Immature natural killer cell (primary cell): ENCODE results near the gene CACNA1C. TPM values are rescaled to one million over a fixed set of nuclear protein-coding genes. Genes with fewer than 3 reads are reported as not detected.

Source experiments
- DNase-seq, 3 donors: peaks; one replicate each; pipeline ENCODE4 v3.0.0; 2022; ENCODE audit warnings: mixed read lengths in 1 of 3
- H3K27ac Mint-ChIP-seq, 6 donors: one replicate each; pipeline ENCODE4 v1.8.0; 2020; ENCODE audit warnings: mixed read lengths in 6 of 6, mild to moderate bottlenecking in 5 of 6, inconsistent platforms in 4 of 6, moderate library complexity in 3 of 6
- H3K27me3 Mint-ChIP-seq, 3 donors: one replicate each; pipeline ENCODE4 v1.8.0; 2020 to 2021; ENCODE audit warnings: low read depth in 3 of 3, mild to moderate bottlenecking in 3 of 3, mixed read lengths in 3 of 3, moderate library complexity in 3 of 3, inconsistent platforms in 1 of 3
- H3K36me3 Mint-ChIP-seq, 3 donors: one replicate each; pipeline ENCODE4 v1.8.0; 2020; ENCODE audit warnings: mixed read lengths in 3 of 3, inconsistent platforms in 2 of 3, mild to moderate bottlenecking in 2 of 3
- H3K4me1 Mint-ChIP-seq, 2 donors: one replicate each; pipeline ENCODE4 v1.8.0; 2020; ENCODE audit warnings: inconsistent platforms in 2 of 2, mild to moderate bottlenecking in 2 of 2, mixed read lengths in 2 of 2, moderate library complexity in 1 of 2
- H3K4me3 Mint-ChIP-seq, 5 donors: one replicate each; pipeline ENCODE4 v1.8.0; 2020; ENCODE audit warnings: mild to moderate bottlenecking in 5 of 5, mixed read lengths in 5 of 5, inconsistent platforms in 3 of 5, moderate library complexity in 3 of 5
- H3K9me3 Mint-ChIP-seq, 6 donors: one replicate each; pipeline ENCODE4 v1.8.0; 2020; ENCODE audit warnings: mild to moderate bottlenecking in 6 of 6, mixed read lengths in 6 of 6, inconsistent platforms in 4 of 6, moderate library complexity in 3 of 6
- polyA plus RNA-seq, 3 donors: library from polyadenylated mRNA; unstranded; fragments of 300-500 nt; fragmentation: Illumina TruSeq; gene quantifications; one replicate each; pipeline ENCODE4 v1.2.3, GENCODE V29; 2021

Gene CACNA1C
- polyA plus RNA-seq, 3 donors from 2014 or later = 0.05 to 0.36 (median 0.12) TPM

GRCh38 chr12:2154521-2154920 is 101.7 kb downstream of the CACNA1C start:
- H3K4me3 Mint-ChIP-seq = no peak overlapping the region

GRCh38 chr12:2156333-2156732 is 103.5 kb downstream of the CACNA1C start:
- H3K27ac Mint-ChIP-seq = no peak overlapping the region
- no peak for DNase-seq
- H3K4me3 Mint-ChIP-seq = no peak overlapping the region
- H3K36me3 Mint-ChIP-seq = no peaks in the 10 kb centered on the region
- H3K9me3 Mint-ChIP-seq = peaks cover 0 to 2% (median 0%) of the 10 kb centered on the region in 6 donors
- no peaks in the 10 kb centered on the region for H3K4me1 Mint-ChIP-seq
- peaks cover 0 to 6% (median 4%) of the 10 kb centered on the region in 3 donors for H3K27me3 Mint-ChIP-seq

More at GRCh38 chr12:2154521-2154920, 101.7 kb downstream of the CACNA1C start:
- DNase-seq = no peak
- Mint-ChIP-seq H3K27me3 (peaks cover 0 to 7% (median 6%) of the 10 kb centered on the region in 3 donors), H3K4me1 (no peaks in the 10 kb centered on the region), H3K36me3 (no peaks in the 10 kb centered on the region), H3K9me3 (peaks cover 0 to 2% (median 0%) of the 10 kb centered on the region in 6 donors), H3K27ac (no peak overlapping the region)

- no peak overlapping the region for H3K27ac Mint-ChIP-seq
- H3K27me3 Mint-ChIP-seq = peaks cover 0 to 4% (median 3%) of the 10 kb centered on the region in 3 donors
- no peak overlapping the region for H3K4me3 Mint-ChIP-seq
- no peaks in the 10 kb centered on the region for H3K4me1 Mint-ChIP-seq
- DNase-seq = no peak
- H3K9me3 Mint-ChIP-seq = peaks cover 0 to 2% (median 0%) of the 10 kb centered on the region in 6 donors
- no peaks in the 10 kb centered on the region for H3K36me3 Mint-ChIP-seq
These were observed 107.3 kb downstream of the CACNA1C start for GRCh38 chr12:2160043-2160442.

GRCh38 chr12:2161473-2161872 is 108.7 kb downstream of the CACNA1C start:
- Mint-ChIP-seq H3K4me3 (no peak overlapping the region), H3K27ac (no peak overlapping the region), H3K9me3 (peaks cover 0 to 5% (median under 1%) of the 10 kb centered on the region in 6 donors), H3K36me3 (no peaks in the 10 kb centered on the region), H3K27me3 (peaks cover 0 to 3% (median 3%) of the 10 kb centered on the region in 3 donors), H3K4me1 (no peaks in the 10 kb centered on the region)
- DNase-seq = no peak

- no peaks in the 10 kb centered on the region for H3K36me3 Mint-ChIP-seq
- H3K4me1 Mint-ChIP-seq = no peaks in the 10 kb centered on the region
- no peak for DNase-seq
- H3K9me3 Mint-ChIP-seq = peaks cover 0 to 22% (median 10%) of the 10 kb centered on the region in 6 donors
- H3K27ac Mint-ChIP-seq = no peak overlapping the region
- no peak overlapping the region for H3K4me3 Mint-ChIP-seq
- peaks cover 0 to 5% (median 3%) of the 10 kb centered on the region in 3 donors for H3K27me3 Mint-ChIP-seq
These were observed 110.6 kb downstream of the CACNA1C start for GRCh38 chr12:2163177-2163941.

- H3K4me3 Mint-ChIP-seq = no peak overlapping the region
- no peaks in the 10 kb centered on the region for H3K36me3 Mint-ChIP-seq
- no peak overlapping the region for H3K27ac Mint-ChIP-seq
- H3K9me3 Mint-ChIP-seq = peaks cover 0 to 22% (median 10%) of the 10 kb centered on the region in 6 donors
- no peak for DNase-seq
- no peaks in the 10 kb centered on the region for H3K4me1 Mint-ChIP-seq
- peaks cover 0 to 4% (median 3%) of the 10 kb centered on the region in 3 donors for H3K27me3 Mint-ChIP-seq
These were observed 112.2 kb downstream of the CACNA1C start for GRCh38 chr12:2165021-2165420.

GRCh38 chr12:2165927-2166326 is 113.1 kb downstream of the CACNA1C start:
- peaks cover 0 to 5% (median 3%) of the 10 kb centered on the region in 3 donors for H3K27me3 Mint-ChIP-seq
- no peaks in the 10 kb centered on the region for H3K4me1 Mint-ChIP-seq
- no peak overlapping the region for H3K27ac Mint-ChIP-seq
- peaks cover 0 to 22% (median 10%) of the 10 kb centered on the region in 6 donors for H3K9me3 Mint-ChIP-seq
- H3K4me3 Mint-ChIP-seq = no peak overlapping the region
- no peaks in the 10 kb centered on the region for H3K36me3 Mint-ChIP-seq
- no peak for DNase-seq

GRCh38 chr12:2166696-2167095 is 113.9 kb downstream of the CACNA1C start:
- peaks cover 0 to 5% (median 5%) of the 10 kb centered on the region in 3 donors for H3K27me3 Mint-ChIP-seq
- H3K9me3 Mint-ChIP-seq = peaks cover 0 to 22% (median 10%) of the 10 kb centered on the region in 6 donors
- H3K4me1 Mint-ChIP-seq = no peaks in the 10 kb centered on the region
- H3K4me3 Mint-ChIP-seq = no peak overlapping the region
- H3K36me3 Mint-ChIP-seq = no peaks in the 10 kb centered on the region
- no peak overlapping the region for H3K27ac Mint-ChIP-seq
- DNase-seq = no peak

- Mint-ChIP-seq H3K27me3 (peaks cover 0 to 5% (median 5%) of the 10 kb centered on the region in 3 donors), H3K27ac (no peak overlapping the region), H3K4me1 (no peaks in the 10 kb centered on the region), H3K9me3 (peaks cover 0 to 22% (median 10%) of the 10 kb centered on the region in 6 donors), H3K4me3 (no peak overlapping the region), H3K36me3 (no peaks in the 10 kb centered on the region)
- DNase-seq = no peak
These were observed 114.4 kb downstream of the CACNA1C start for GRCh38 chr12:2167231-2167630.

- no peaks in the 10 kb centered on the region for H3K36me3 Mint-ChIP-seq
- DNase-seq = no peak
- peaks cover 0 to 22% (median 10%) of the 10 kb centered on the region in 6 donors for H3K9me3 Mint-ChIP-seq
- H3K4me1 Mint-ChIP-seq = no peaks in the 10 kb centered on the region
- H3K27me3 Mint-ChIP-seq = peaks cover 0 to 8% (median 5%) of the 10 kb centered on the region in 3 donors
- no peak overlapping the region for H3K27ac Mint-ChIP-seq
- no peak overlapping the region for H3K4me3 Mint-ChIP-seq
These were observed 116.0 kb downstream of the CACNA1C start for GRCh38 chr12:2168808-2169207.

- H3K9me3 Mint-ChIP-seq = peaks cover 0 to 22% (median 10%) of the 10 kb centered on the region in 6 donors
- H3K27ac Mint-ChIP-seq = no peak overlapping the region
- no peak overlapping the region for H3K4me3 Mint-ChIP-seq
- peaks cover 0 to 8% (median 5%) of the 10 kb centered on the region in 3 donors for H3K27me3 Mint-ChIP-seq
- no peak for DNase-seq
- no peaks in the 10 kb centered on the region for H3K36me3 Mint-ChIP-seq
- H3K4me1 Mint-ChIP-seq = no peaks in the 10 kb centered on the region
These were observed 116.7 kb downstream of the CACNA1C start for GRCh38 chr12:2169489-2169888.

GRCh38 chr12:2169940-2170339 is 117.2 kb downstream of the CACNA1C start:
- H3K36me3 Mint-ChIP-seq = no peaks in the 10 kb centered on the region

GRCh38 chr12:2170376-2170775 is 117.6 kb downstream of the CACNA1C start:
- Mint-ChIP-seq H3K36me3 (no peaks in the 10 kb centered on the region), H3K27ac (no peak overlapping the region), H3K4me1 (no peaks in the 10 kb centered on the region), H3K9me3 (peaks cover 0 to 21% (median 10%) of the 10 kb centered on the region in 6 donors), H3K4me3 (no peak overlapping the region), H3K27me3 (peaks cover 2 to 8% (median 3%) of the 10 kb centered on the region in 3 donors)
- DNase-seq = no peak

More at GRCh38 chr12:2169940-2170339, 117.2 kb downstream of the CACNA1C start:
- H3K4me3 Mint-ChIP-seq = no peak overlapping the region
- DNase-seq = no peak
- H3K4me1 Mint-ChIP-seq = no peaks in the 10 kb centered on the region
- H3K9me3 Mint-ChIP-seq = peaks cover 0 to 22% (median 10%) of the 10 kb centered on the region in 6 donors
- no peak overlapping the region for H3K27ac Mint-ChIP-seq
- peaks cover 0 to 8% (median 3%) of the 10 kb centered on the region in 3 donors for H3K27me3 Mint-ChIP-seq

GRCh38 chr12:2171672-2172426 is 119.1 kb downstream of the CACNA1C start:
- Mint-ChIP-seq H3K4me3 (no peak overlapping the region), H3K9me3 (peaks cover 0 to 13% (median 8%) of the 10 kb centered on the region in 6 donors), H3K4me1 (no peaks in the 10 kb centered on the region), H3K27ac (no peak overlapping the region), H3K36me3 (no peaks in the 10 kb centered on the region), H3K27me3 (peaks cover 2 to 10% (median 3%) of the 10 kb centered on the region in 3 donors)
- no peak for DNase-seq
